Dedifferentiated amniotic fluid mesenchymal stem cell (primary cell): ENCODE data around the gene FOXF1.

Source experiments
- DNase-seq: peaks from one replicate; pipeline ENCODE4 v3.0.0-alpha.2; 2016; ENCODE audit errors: extremely low spot score

The FOXF1 gene

DNA sequence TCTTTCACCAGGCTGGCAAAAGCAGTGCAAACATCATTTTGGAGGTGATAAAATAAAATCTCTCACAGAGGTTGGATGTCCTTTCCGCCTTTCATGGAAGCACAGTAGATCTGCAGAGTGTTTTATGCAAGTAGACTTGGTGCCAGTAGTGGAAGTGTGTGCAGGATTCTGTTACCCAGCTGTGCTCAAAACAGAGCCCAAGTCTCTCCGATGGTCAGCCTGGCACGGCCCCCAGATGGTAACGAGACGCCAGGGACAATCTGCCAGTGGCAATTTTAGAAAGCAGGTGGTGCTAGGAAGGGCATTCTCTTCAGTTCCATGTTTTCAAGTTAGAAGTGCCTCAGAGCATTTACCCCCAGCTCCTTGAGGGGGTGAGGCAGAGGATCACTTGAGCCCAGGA lies 46.2 kb downstream of the FOXF1 start:
- DNase-seq = no peak

DNA sequence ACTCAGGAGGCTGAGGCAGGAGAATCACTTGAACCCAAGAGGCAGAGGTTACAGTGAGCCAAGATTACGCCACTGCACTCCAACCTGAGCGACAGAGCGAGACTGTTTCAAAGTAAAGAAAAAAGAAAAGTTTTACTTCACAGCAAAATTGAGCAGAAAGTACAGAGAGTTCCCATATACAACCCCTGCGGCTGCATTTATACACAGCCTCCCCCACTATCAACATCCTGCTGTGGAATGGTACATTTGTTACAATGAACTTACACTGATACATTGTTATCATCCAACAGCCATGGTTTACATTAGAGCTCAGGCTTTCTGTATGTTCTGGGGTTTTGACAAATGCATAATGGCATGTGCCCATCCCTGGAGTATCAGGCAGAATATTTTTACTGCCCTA lies 47.3 kb downstream of the FOXF1 start:
- DNase-seq = no peak

GRCh38 chr16:86558355-86559193 lies 48.2 kb downstream of the FOXF1 start:
- DNase-seq = no peak

GRCh38 chr16:86559802-86560305 lies 49.5 kb downstream of the FOXF1 start:
- no peak for DNase-seq

DNA sequence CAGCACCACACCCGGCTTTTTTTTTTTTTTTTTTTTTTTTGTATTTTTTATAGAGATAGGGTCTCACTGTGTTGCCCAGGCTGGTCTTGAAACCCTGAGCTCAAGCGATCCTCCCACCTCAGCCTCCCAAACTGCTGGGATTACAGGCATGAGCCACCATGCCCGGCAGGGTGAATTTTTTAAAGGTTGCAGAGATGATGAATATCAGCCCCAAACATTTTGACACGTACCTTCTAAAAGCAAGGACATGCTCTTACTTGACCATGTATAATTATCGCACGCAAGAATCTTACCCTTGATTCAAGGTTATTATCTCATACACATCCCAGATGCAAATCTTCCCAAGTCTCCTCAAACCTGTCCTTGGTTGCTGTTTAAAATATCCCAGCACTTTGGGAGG lies 52.0 kb downstream of the FOXF1 start:
- no peak for DNase-seq

DNA sequence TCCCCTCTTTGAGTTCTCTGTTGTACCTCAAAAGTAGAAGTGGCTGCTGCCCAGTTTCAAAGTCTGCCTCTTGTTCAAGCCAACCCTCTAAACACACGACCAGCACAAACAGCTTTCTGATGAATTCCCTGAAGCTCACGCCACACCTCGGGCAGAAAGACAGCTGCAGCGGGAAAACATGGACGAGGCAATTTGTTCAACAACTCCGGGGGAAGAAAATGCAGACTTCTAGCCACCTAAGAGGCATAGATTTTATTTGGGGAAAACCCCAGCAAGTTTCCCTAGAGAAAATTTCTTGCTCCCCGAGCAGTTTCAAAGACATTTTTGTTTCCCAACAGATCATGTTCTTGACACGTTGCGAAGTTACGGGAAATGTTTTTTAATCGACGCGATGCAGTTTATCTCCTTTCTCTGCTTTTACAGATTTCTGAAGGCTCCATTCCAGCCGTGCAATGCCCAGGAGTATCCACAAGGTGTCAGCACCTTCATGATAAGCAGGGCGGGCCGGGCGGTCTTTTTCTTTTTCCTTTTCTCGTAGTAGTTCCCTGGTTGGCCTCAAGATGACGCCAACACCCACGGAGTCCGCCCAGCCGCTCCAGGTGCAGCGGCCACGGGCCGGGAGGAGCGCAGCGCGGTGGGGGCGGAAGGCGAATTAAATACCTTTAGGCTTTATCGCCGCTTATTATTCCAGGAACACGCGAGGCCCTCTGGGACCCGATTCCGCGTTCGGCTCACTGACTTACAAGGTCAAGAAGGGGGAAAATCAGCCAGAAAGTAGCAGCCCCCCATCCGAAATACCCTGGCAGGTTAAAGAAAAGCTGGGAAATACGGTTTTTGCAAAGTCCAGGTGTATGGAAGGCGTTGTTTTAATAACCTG lies 53.4 kb downstream of the FOXF1 start:
- DNase-seq = peak; percentile 93
